ENCODE data around the gene IFNGR2.

Gene IFNGR2

GRCh38 chr21:33371366-33371765, 31.8 kb upstream of the IFNGR2 start:
- no peak overlapping the region for H3K27ac ChIP-seq
- no peaks in the 10 kb centered on the region for H3K9me3 ChIP-seq
- no peaks in the 10 kb centered on the region for H3K36me3 ChIP-seq
- TF ChIP-seq CTCF (IDR thresholded peaks at IDR 0.05) = no peak
- H3K27me3 ChIP-seq = no peaks in the 10 kb centered on the region
- H3K4me1 ChIP-seq (ENCODE audit: control insufficient read depth in 1 of 2, insufficient read depth in 1 of 2, low read depth in 1 of 2, low read length in 1 of 2) = peaks cover 45 to 46% of the 10 kb centered on the region in 2 experiments
- H3K4me3 ChIP-seq (ENCODE audit: low read depth in 1 of 2, low read length in 1 of 2) = no peak overlapping the region

- no peak overlapping the region for H3K4me3 ChIP-seq (ENCODE audit: low read depth in 1 of 2, low read length in 1 of 2)
- no peak overlapping the region for H3K27ac ChIP-seq
- no peaks in the 10 kb centered on the region for H3K9me3 ChIP-seq
- H3K4me1 ChIP-seq (ENCODE audit: control insufficient read depth in 1 of 2, insufficient read depth in 1 of 2, low read depth in 1 of 2, low read length in 1 of 2) = peaks cover 45 to 49% of the 10 kb centered on the region in 2 experiments
- no peaks in the 10 kb centered on the region for H3K27me3 ChIP-seq
- no peak for TF ChIP-seq CTCF (IDR thresholded peaks at IDR 0.05)
- no peaks in the 10 kb centered on the region for H3K36me3 ChIP-seq
Measured at GRCh38 chr21:33372582-33372981, 30.6 kb upstream of the IFNGR2 start.

GRCh38 chr21:33373451-33373850, 29.8 kb upstream of the IFNGR2 start:
- Histone ChIP-seq H3K36me3 (no peaks in the 10 kb centered on the region), H3K27me3 (no peaks in the 10 kb centered on the region), H3K4me3 (ENCODE audit: low read depth in 1 of 2, low read length in 1 of 2) (no peak overlapping the region), H3K9me3 (no peaks in the 10 kb centered on the region), H3K4me1 (ENCODE audit: control insufficient read depth in 1 of 2, insufficient read depth in 1 of 2, low read depth in 1 of 2, low read length in 1 of 2) (peaks cover 45 to 49% of the 10 kb centered on the region in 2 experiments), H3K27ac (peak overlapping the region; percentile 87)
- no peak for TF ChIP-seq CTCF (IDR thresholded peaks at IDR 0.05)

GRCh38 chr21:33374080-33374449, 29.1 kb upstream of the IFNGR2 start:
- peak overlapping the region; percentile 87 for H3K27ac ChIP-seq
- peaks cover 48 to 50% of the 10 kb centered on the region in 2 experiments for H3K4me1 ChIP-seq (ENCODE audit: control insufficient read depth in 1 of 2, insufficient read depth in 1 of 2, low read depth in 1 of 2, low read length in 1 of 2)
- peak overlapping the region in 1 of 2 experiments; percentile 5 for H3K4me3 ChIP-seq (ENCODE audit: low read depth in 1 of 2, low read length in 1 of 2)
- TF ChIP-seq CTCF (IDR thresholded peaks at IDR 0.05) = no peak
- H3K27me3 ChIP-seq = no peaks in the 10 kb centered on the region
- H3K36me3 ChIP-seq = no peaks in the 10 kb centered on the region
- no peaks in the 10 kb centered on the region for H3K9me3 ChIP-seq

- H3K36me3 ChIP-seq = no peaks in the 10 kb centered on the region
- H3K27me3 ChIP-seq = no peaks in the 10 kb centered on the region
- H3K4me3 ChIP-seq (ENCODE audit: low read depth in 1 of 2, low read length in 1 of 2) = peak overlapping the region; percentile 5 to 16
- peak overlapping the region; percentile 87 for H3K27ac ChIP-seq
- TF ChIP-seq CTCF (IDR thresholded peaks at IDR 0.05) = peak; percentile 63
- peaks cover 53 to 55% of the 10 kb centered on the region in 2 experiments for H3K4me1 ChIP-seq (ENCODE audit: control insufficient read depth in 1 of 2, insufficient read depth in 1 of 2, low read depth in 1 of 2, low read length in 1 of 2)
- no peaks in the 10 kb centered on the region for H3K9me3 ChIP-seq
Measured at GRCh38 chr21:33374450-33375096, 28.6 kb upstream of the IFNGR2 start.

All from neutrophil (primary cell).